Stromal cell of bone marrow (primary cell): ENCODE data around the gene RBM43.
"Not testable (repeated sequence)": the region's sequence is repeated elsewhere in the genome, so short reads cannot be mapped to it uniquely, and the experiment has no call there.

Source experiments
- DNase-seq: peaks from one replicate; pipeline ENCODE4 v3.0.0-alpha.2; 2012; ENCODE audit warnings: low read depth

The RBM43 gene

DNA sequence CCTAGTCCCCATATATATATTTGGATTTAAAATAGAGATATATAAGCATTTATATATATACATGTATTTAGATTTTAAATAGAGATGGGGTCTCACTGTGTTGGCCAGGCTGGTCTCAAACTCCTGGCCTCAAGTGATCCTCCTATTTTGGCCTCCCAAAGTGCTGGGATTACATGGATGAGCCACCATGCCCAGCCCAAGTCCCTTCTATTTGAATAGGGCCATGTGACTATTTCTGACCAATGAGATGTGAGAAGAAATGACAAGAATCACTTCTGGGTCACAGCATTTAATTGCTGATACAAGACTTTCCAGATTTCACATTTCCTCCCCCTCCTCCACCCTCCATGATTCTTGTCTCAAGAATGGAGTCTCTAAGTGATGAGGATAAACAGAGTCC is 6.4 kb upstream of the RBM43 start:
- DNase-seq = no peak

DNA sequence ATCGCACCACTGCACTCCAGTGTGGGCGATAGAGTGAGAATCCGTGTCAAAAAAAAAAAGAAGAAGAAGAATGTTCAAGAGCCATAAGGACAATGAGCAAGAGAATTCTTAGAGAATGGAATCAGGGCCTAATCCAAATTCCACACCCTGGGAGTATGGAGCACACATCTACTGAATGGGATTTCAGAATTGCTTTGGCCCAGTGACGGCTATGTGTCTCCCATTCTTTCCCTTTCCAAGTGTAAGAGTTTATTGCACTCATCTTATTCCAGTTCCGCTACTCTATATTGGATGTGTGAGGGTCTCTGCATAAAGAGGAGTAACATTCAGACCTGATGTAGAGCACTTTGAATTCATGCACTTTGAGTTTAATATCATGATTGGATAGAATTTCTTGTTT is 5.9 kb upstream of the RBM43 start:
- DNase-seq = no peak

DNA sequence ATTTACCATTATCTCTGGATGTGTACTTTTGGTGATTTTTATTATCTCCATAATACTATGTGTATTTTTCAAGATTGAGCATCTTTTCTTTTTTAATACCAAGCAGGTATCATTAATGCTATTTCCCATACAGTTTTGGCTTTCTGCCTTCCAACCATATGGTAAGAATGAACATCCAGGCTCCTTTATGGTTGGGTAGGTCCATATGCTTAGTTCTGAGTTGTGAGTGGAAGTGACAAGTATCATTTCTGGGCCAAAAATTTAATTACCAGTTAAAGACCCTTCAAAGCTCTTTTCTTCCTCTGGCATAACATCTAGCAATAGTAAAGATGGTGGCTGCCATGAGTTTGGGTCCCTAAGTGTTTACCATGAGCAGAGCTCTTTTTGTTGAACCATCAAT is 4.3 kb upstream of the RBM43 start:
- no peak for DNase-seq

DNA sequence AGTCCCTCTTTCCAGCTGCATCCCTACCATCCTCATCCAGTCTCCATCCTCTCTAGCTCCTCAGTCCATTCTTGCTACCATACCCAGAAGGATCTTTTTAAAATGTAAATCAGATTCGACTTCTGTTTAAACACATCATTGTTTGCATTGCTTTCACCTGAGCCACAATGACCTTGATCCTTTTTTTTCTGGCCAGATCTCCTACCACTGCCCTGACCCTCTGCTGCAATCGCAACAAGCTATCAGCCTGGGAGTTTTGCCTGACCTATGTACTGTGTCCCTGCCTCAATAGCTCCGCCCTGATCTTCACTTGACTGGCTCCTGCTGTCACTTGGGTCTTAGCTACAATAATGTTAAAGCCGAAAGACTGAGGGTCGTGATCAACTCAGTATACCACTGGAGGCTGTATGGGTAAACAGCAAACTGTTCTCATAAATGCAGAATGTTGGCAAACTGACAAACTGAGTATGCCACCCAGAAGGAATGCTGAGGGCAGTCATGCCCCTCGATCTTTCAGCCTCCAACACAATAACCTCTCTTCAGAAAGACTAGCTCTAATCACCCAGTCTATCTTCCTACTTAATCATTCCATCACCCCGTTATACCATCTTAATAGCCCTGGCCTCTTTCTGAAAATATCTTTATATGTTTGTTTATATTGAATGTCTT is 2.6 kb upstream of the RBM43 start:
- no peak for DNase-seq

DNA sequence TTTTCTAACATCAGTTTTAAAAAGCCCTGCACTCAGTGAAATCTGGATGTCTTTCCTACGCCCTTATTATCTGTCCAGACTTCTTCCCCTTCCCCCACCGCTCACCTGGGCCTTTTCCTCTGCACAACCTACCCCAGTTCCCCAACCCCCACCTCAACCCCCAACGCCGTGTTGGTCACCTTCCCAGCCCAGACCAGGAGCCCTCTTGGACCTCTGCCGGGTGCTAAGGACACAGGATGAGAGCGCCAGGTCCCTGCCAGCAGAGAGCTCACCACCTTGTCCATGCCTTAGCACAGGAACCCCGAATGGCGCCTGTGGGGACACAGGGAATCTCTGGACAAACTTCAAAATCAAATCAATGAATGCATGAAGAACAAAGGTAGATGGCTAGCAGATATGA is 966 bp upstream of the RBM43 start:
- DNase-seq = no peak

DNA sequence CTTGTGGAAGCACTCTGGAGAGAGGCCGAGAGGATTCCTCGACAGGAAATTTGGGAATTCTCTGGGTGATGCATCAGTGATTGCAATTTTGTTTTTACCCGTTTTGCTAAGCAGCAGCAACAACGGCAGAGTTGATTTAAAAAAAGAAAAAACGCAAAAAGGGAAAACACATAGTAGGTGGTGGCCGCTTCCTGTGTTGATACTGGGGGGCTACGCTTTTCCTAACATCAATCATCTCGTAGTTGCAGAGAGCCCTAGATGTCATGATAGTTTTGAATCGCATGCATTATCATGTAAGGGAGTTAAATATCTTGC is 271 bp upstream of the RBM43 start:
- no peak for DNase-seq

DNA sequence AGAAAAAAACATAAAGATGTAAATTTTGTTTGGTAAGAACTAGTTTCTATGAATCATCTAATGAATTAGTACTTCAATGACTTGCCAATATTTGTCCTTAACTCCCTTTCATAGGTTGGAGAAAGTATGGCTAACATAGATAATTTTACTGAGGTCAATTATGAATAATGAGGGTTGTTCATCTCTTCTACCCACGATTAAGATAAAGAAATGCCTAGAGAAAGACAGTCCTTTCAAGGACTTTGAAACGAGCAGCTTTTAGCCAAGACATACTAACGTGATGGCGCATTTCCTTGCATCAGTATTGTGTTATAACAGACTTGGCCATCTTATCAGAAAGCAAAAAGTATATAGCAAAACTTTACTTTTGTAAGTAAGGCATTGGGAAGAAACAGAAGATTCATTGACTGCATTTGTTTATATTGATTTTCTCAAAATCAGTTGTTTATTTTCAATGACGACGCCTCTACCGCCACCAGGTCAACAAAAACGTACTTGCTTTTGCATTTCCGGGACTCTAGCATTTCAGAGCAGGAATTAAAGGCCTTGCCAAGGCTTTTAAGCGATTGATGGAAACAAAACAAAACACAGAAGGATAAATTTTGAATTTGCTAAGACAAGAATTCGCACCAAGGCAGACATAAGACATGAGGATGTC is 961 bp downstream of the RBM43 start:
- peak; percentile 14 for DNase-seq

DNA sequence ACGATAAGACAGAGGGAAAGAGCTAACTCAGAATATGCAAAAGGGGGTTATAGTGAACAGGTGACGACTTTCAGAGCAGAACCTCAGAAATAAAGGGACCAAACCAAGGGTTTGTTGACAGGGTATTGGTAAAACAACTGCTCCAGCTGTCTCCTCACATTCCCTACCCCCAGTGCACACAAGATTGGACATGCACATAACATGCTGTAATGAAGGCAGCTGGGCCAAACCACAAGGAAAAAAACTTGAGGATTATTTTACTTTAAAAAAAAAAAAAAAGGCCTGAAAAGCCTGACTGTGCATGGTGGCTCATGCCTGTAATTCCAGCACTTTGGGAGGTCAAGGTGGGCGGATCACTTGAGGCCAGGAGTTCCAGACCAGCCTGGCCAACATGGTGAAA is 3.5 kb downstream of the RBM43 start:
- DNase-seq = peak; percentile 69

DNA sequence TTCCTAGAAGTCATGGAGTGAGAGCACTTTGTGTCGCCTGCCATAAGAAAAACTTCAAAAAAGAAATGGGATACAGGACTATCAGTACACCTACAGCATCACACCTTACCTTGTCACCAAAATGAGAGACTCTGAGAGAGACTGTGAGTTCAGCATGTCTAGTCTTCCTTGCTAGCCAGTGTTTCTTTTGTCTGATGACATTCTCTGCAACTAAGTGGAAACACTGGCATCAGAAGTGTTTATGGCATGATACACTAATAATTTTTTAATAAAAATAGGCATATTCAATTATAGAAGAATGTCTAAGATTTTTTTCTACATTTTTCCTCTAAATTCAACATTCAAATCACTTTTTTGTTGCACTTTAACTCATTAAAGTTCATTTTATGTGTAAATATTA is 9.0 kb downstream of the RBM43 start:
- no peak for DNase-seq

DNA sequence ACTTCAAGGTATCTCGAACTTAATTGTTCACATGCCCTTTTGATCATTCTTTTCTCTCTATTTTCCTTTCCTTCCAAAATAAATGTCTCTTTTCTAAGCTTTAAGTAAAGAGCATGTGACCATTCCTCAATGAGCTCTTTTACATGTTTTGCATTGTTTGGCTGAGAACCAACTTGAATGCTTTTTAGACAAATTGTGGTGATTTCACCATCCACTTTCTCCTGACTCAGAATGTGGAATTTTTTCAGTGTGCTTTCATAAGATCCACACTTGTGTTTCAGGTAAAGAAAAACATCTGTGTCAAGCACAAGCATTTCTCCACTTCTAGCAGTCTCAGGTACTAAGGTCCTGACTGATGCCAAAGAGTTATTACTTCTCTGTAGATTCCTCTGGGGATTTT is 10.7 kb downstream of the RBM43 start:
- peak; percentile 50 for DNase-seq

DNA sequence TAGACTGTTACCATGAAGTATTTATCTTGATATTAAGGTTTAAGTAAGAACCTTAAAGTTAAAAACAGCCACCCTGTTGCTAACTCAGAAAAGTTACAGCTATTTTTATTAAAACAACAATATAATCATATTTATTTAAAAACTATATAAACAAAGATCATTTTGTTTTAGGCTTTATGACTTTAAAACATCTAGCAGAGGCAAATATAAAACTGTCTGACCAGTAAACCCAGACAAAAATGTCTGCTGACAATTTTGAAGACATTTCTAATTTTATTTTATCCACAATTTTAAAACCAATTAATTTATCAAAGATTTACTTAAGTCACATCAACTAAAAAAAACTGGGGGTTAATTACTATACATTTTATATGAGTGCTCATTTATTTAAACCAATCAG is 14.2 kb downstream of the RBM43 start:
- DNase-seq = no peak

DNA sequence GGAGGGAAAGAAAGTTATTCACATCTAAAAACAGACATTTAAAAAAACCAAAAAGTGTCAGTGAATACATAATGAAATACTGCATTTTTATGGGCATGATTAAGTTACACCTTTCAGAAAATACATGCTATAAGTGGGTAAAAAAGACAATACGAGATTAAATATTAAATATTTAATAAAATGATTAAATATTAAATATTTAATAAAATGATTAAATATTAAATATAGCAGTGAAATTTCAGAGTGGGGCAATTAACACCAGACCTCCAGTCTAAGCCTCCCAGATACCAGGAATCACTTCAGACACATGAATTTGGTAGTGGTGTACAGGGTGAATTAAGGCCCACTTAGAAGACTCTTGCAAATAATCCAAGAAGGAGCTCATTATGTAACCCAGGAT is 15.5 kb downstream of the RBM43 start:
- DNase-seq = no peak

DNA sequence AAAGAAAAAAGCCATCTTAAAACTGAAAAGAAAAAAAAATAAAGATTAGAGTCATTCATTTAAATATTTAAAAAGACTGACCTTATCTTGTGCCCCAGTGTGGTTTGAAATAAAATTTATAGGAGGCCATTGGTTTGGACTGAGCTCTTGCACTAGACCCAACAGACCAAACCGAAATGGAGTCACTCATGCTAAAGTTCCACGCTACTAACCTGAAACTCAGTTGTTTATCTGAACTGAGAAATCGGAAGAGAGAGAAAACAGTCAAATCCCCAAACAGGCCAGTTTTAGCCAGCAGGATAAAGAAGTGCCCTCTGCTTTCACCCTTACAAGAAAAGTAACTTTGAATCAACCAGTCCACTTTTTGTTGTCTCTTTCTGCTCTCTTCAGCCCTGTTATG is 18.2 kb downstream of the RBM43 start:
- no peak for DNase-seq

DNA sequence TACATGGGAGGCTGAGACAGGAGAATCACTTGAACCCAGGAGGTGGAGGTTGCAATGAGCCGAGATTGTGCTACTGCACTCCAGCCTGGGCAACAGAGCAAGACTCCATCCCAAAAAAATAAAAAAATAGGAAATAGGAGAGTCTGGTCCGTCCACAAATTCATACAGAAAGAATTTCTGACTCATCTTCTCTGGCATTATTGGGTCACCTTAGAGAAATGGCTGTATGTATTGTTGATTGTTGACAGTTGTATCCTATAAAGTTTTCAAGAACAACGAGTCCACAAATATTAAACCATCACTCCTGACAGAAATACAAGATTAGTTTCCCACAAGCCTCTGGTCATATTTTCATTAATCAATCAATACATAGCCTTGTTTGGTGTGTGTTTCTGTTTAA is 20.4 kb downstream of the RBM43 start:
- no peak for DNase-seq

DNA sequence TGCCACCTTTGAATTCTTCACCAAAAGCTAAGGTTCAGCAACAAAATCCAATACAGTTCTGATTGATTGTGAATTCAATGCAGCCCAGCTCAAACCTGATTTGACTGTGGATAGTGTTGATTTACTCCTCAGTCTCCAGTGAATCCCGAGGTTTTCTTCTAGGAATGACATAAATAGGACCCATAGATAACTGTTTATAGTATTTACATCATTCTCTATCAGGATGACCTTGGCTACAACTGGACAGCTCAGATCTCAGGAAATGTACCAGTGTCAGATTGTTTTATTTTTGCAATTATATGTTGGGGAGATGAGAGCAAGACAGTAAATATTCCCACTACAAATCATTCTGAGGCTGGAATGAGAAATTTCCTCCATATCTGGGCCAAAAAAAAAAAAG is 21.2 kb downstream of the RBM43 start:
- DNase-seq = no peak

DNA sequence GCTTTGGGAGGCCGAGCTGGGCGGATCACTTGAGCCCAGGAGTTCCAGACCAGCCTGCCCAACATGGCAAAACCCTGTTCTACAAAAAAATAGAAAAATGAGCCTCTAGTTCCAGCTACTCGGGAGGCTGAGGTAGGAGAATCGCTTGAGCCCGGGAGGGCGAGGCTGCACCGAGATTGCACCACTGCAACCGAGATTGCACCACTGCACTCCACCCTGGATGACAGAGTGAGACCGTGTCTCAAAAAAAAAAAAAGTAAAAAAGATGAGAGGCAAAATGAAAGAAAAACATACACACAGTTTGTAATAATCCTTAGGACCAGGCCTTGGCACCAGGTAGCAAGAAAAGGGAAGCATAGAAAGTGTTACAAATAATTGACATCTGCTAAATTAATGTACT is 22.0 kb downstream of the RBM43 start:
- no peak for DNase-seq

DNA sequence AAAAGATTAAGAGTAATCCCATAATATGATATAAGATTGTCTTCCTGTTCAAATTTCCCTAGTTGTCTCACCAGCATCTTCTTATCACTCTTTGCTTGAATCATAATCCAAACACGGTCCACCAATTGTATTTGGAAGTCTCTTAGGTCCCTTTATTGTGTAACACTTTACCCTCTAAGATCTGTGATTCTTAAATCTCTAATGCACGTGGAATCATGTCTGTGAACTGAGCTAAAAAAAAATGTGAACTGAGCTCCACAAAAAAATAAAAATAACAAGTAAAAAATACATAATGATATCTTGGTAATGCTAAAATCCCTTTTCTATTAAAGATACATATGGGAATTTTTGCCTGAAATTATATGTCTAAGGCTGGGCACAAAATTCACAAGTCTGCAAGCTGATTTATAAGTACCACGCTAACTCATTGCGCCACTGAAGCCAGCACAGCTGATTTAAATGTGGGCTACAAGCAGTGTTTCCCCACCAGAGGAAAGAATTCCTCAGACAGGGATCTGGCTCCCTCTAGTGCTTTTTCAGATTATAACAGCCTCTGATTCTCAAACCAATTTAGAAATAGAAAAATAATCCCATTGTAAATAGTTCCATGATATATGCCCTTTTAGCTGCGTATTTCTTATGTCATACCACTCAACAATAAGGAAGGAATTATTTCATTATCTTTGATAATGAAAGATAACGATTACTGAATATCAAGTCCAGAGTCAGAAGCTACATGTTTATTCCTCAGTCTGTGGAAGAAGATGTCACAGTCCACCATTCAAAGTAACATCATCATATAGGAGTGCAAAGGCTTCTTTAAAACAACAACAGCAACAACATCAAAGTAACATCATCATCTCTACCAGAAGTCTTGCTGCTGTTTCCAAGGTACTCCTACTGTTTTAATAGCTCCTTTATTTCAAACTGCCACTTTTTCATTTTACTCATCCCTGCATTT is 22.9 kb downstream of the RBM43 start:
- DNase-seq = peak; percentile 74

DNA sequence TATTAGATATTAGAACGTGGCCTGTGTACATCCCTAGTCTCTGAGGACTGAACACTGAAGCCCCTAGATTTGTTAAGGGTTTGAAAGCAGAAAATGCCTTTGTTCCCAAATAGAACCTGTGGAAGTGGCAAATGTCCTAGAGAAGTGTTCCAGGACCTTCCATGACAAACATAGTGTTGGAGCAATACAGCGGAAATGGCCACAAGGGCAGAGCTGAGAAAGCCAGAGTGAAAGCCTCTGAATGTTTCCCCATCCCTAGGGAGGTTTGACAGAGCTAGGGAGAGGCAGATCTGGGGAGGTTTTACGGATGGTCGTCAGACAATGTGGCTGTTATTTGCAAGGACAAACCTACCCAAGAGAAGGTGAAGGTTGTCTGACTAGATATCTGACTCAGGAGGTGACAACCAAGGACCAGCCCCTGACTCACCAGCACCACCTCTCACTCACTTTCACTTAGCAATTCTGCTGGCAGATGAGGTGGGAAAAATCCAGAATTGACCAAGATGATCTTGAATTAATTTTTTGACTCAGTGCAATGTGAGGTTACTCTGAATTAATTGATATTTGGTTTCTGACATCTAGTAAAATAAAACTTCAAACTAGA is 24.1 kb downstream of the RBM43 start:
- no peak for DNase-seq

DNA sequence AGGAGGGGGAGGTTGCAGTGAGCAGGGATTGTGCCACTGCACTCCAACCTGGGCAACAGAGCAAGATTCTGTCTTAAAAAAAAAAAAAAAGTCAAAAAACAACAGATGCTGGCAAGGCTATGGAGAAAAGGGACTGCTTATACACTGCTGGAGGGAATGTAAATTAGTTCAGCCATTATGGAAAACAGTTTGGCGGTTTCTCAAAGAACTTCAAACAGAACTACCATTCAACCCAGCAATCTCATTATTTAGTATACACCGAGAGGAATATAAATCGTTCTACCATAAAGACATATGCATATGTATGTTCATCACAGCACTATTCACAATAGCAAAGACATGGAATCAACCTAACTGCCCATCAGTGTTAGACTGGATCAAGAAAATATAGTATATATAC is 27.9 kb downstream of the RBM43 start:
- DNase-seq = not testable (repeated sequence)

DNA sequence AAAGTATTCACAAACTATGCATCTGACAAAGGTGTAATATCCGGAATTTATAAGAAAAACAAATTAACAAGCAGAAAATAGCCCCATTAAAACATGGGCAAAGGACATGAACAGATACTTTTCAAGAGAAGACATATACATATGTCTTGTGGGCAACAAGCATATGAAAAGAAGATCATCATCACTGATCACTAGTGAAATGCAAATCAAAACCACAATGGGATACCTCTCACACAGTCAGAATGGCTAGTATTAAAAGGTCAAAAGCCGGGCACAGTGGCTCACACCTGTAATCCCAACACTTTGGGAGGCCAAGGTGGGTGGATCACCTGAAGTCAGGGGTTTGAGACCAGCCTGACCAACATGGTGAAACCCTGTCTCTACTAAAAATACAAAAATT is 28.4 kb downstream of the RBM43 start:
- DNase-seq = not testable (repeated sequence)

DNA sequence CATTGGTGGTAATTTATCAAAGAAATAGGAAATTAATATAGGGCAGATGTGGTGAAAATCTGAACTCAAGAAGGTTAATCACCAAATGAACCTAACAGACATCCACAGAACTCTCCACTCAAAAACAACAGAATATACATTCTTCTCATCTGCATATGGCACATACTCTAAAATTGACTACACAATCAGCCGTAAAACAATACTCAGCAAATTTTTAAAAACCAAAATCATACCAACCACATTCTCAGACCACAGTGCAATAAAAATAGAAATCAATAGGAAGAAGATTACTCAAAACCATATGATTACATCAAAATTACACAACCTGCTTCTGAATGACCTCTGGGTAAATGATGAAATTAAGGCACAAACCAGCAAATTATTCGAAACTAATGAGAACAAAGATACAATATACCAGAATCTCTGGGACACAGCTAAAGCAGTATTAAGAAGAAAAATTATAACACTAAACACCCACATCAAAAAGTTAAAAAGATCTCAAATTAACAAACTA is 31.0 kb downstream of the RBM43 start:
- DNase-seq = no peak

DNA sequence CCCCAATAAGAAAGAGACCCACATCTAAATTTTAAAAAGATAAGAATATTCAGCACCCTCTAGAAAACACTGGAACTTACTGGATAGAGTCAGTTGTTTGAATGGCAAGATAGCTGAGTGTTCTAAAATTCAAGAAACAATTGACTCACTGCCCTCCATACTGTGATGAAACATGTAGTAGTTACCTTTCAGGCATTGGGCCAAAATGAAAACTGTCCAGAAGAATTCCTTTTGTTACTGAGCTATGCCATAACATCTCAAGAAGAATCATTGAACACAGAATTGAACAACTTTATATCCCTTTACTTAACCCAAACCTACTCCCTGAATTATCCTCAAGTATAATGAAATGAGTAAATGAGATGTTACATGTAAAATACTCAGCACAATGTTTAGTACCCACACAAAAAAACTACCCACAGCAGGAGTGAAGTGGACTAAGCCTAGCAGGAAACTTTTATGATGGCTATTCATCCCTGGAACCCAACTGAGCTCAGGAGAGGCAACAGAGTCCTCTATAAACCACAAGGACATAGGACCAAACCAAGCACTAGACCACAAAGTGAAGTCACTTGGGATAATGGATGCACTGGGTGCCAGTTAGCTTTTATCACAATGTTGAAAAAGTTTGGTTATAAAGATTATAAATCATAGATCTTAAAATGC is 32.7 kb downstream of the RBM43 start:
- DNase-seq = no peak
